LNCAP (cell line): ENCODE results near the gene CREB3L2.

ENCODE experiments used
- CTCF ChIP-seq: fragments of 450-650 bp; IDR thresholded peaks from 2 replicates; pipeline ENCODE4 v1.5.1; 2017; ENCODE audit warnings: mild to moderate bottlenecking

CREB3L2 gene

DNA sequence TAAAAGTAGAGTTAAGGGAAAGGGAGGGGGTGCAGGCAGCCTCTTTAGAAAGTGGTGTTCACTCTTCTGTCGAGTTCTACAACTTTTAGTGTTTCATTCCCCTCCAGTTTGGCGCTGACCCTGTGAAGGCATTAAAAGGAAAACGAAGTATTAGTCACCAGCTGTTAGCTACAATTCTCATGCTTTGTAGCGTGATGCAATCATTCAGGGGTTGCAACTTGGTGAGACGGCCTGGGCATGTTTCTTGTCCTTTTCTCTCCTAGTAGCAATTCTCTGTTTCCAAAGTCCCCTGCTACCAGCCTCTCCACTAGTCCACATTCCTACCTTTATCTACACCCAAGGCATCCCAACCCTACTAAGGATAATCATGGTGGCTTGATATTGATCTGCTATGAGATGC, 121.5 kb downstream of the CREB3L2 start:
- no peak for TF ChIP-seq CTCF

- no peak for TF ChIP-seq CTCF
Observed at GRCh38 chr7:137879357-137880158, 122.3 kb downstream of the CREB3L2 start.

DNA sequence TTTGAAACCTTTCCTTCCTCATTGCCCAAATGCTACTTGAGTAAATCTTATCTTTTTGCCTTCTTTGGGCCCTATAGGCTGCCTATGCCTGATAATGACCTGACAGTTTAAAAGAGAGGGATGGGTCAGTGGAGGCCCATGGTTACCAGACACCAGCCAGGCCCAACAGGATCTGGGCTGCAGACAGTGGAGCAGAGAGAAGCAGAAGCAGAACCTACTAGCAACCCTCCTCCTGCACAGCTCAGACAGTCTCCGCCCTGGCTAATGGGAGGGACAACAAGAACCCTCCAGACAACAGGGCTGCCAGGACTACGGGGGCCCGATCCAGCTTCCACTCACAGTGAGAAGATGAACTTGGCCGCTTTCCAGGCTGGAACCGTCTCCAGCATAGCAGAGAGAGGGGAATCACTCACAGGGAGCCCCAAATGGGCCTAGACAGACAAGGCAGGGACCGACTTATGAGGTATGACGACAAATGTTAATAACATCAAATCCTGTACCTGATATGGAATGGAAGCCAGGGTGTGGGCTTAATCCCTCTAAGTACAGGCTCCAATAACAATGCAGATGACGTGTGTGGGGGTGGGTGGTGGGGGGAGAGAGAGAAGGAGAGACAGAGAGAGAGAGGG, 123.4 kb downstream of the CREB3L2 start:
- TF ChIP-seq CTCF = no peak

DNA sequence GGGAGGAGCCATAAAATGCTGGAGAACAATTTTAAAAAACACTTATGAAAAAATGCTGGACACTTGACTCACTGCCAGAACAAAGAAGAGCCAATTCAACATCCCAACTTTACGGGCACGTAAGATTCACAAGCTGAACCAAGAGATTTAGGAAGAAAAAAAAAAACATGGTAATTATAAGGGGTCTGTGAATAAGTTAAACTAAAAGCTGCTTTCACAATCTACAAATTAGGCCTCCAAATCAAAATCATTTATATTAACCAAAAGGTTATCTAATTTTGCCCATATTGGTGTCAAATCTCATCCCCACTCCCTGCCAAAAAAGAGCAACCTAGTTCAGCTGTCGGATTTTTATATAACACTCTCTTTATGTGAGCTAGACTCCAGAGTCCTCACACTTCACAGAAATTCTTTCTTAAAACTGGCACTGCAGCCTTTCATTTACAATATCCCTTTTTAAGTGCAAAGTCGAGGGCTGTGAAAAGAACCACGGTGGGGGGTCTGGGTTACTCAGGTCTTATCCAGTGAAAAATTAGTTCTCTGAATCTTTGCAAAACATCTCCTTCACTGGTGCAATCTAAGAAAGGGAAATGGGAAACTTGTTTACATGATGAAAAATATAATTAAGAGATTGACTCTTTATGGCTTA, 124.7 kb downstream of the CREB3L2 start:
- no peak for TF ChIP-seq CTCF

DNA sequence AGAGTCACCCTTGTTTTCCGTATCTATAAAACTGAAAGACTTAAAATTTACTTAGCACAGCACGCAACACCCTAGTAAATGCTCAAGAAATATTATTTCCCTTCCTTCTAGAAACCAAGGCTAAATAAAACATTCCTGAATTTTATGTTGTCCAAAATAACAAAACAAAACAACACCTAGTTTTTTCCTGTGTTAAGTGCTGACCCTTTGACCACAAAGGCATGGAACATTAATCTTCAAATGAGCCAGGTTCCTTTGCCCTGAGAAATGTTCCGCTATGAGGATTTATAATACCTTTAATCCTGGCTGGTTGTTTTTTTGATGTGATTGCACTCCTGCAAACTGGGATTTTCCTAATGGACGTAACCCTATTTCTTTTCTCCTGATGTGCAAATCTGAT, 126.1 kb downstream of the CREB3L2 start:
- TF ChIP-seq CTCF = no peak

- no peak for TF ChIP-seq CTCF
Observed at GRCh38 chr7:137873979-137874777, 127.7 kb downstream of the CREB3L2 start.

GRCh38 chr7:137873524-137873923, 128.4 kb downstream of the CREB3L2 start:
- TF ChIP-seq CTCF = no peak
